SK-N-MC (cell line): ENCODE measurements around the gene MYO15A.

Experiments used
- DNase-seq: peaks from one replicate; pipeline ENCODE4 v3.0.0-alpha.2; 2011; ENCODE audit warnings: low read depth, low spot score
- H3K27ac ChIP-seq: fragments of 200-600 bp; sonication (generic); 2 replicates; pipeline ENCODE4 v1.5.1; 2016; ENCODE audit warnings: mixed run types
- H3K36me3 ChIP-seq: fragments of 200-600 bp; sonication (generic); 2 replicates; pipeline ENCODE4 v1.6.1; 2017; ENCODE audit warnings: antibody characterized with exemption, low read length, mixed read lengths; ENCODE audit not compliant: insufficient read depth
- H3K4me3 ChIP-seq: fragments of 200-600 bp; sonication (generic); 2 replicates; pipeline ENCODE4 v1.5.1; 2016
- H3K9ac ChIP-seq: fragments of 200-600 bp; sonication (generic); 2 replicates; pipeline ENCODE4 v1.8.0; 2017; ENCODE audit warnings: mixed run types, mixed read lengths; ENCODE audit not compliant: insufficient read length
- H3K9me3 ChIP-seq: fragments of 200-600 bp; sonication (generic); 2 replicates; pipeline ENCODE4 v1.6.1; 2017; ENCODE audit warnings: low read depth, mild to moderate bottlenecking, antibody characterized with exemption, low read length, moderate library complexity, mixed read lengths
- EZH2 ChIP-seq: fragments of 200-600 bp; sonication (generic); IDR thresholded peaks from one replicate; pipeline ENCODE4 v1.6.1; 2017; ENCODE audit warnings: antibody characterized with exemption
- FOXP2 ChIP-seq: optimal IDR thresholded peaks from 2 replicates; pipeline ENCODE3; 2011; ENCODE audit warnings: mild to moderate bottlenecking, moderate library complexity; ENCODE audit not compliant: insufficient read depth; ENCODE audit errors: extremely low read length, control extremely low read depth
- POLR2AphosphoS5 ChIP-seq: IDR thresholded peaks from 2 replicates; pipeline ENCODE4 v1.6.1; 2012; ENCODE audit warnings: mild to moderate bottlenecking, low read depth, low read length, borderline replicate concordance

Gene MYO15A

DNA sequence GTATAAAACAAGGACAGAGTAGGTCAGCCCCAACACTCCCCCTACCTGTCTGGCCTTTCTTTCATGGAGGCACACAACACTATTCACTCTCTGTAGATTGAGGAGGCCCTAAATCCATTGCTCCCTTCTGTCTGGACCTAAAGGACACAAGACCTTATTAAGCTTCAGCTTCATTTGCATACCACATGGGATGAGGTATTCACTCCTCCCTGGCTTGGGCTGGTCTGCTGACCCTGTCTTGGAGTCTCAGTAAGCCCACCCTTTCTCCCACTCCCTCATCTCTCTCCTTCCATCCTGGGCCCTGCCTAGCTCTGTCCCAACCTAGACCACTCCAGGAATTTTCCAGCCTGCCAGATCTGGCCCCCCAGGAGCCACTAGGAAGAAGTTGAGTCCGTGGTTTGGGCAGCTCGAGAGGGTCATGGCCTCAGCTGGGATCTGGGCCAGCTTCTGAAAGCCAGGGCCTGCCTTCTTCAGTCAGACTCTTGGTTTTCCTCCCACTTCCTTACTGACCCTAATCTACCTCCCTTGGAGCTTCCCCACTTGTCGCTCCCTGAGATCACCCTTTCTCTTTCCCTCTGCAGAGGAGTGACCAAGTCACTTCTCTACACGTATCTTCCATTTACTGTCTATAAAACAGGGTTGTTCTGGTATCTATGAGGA lies 110.3 kb downstream of the MYO15A start:
- no peak overlapping the region for H3K9ac ChIP-seq
- no peak overlapping the region for H3K27ac ChIP-seq
- H3K4me3 ChIP-seq: no peak overlapping the region
- TF ChIP-seq EZH2: no peak
- no peak for TF ChIP-seq FOXP2
- no peak for TF ChIP-seq POLR2AphosphoS5
- no peaks in the 10 kb centered on the region for H3K9me3 ChIP-seq
- H3K36me3 ChIP-seq: no peaks in the 10 kb centered on the region
- no peak for DNase-seq

GRCh38 chr17:18224053-18224386 lies 115.5 kb downstream of the MYO15A start:
- no peak overlapping the region for H3K4me3 ChIP-seq
- no peak overlapping the region for H3K27ac ChIP-seq
- no peaks in the 10 kb centered on the region for H3K36me3 ChIP-seq
- no peak for DNase-seq
- no peaks in the 10 kb centered on the region for H3K9me3 ChIP-seq
- H3K9ac ChIP-seq: no peak overlapping the region
- no peak for TF ChIP-seq EZH2
- TF ChIP-seq FOXP2: no peak
- TF ChIP-seq POLR2AphosphoS5: no peak

DNA sequence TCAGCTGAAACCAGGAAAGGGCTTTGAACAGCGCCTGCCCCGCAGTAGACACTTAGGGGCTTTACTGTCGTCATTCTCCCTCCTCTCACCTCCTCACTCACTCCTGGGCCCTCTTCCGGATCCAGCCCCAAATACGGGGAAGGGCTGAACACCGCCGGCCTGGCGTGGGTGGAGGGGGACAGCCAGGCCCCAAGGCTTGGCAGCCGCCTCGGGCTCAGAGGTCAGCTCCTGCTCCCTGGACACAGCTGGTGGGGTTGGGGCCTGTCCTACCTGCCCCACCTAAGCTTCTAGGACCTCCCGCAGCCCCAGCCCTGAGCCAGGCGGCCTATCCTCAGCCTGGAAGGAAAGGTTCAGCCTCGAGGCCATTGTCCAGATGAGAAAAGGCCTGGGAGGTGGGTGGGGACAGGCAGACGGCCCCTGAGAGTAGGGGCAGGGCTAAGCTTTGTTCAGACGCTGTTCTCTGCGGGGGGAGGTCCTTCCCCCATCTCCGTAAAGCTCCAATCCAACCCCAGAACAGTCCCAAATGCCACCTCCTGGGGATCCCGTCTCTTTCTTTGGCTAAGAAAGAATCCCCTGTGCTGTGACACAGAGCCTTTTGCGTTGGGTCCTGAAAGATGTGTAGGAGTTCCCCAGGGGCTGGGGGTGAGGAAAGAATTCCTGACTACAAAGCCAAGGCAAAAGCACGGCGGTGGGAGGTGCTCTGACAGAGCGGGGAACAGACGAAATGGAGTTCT lies 116.0 kb downstream of the MYO15A start:
- no peaks in the 10 kb centered on the region for H3K36me3 ChIP-seq
- H3K9ac ChIP-seq: peak overlapping the region; percentile 53
- peak overlapping the region; percentile 77 for H3K4me3 ChIP-seq
- H3K9me3 ChIP-seq: no peaks in the 10 kb centered on the region
- DNase-seq: no peak
- no peak for TF ChIP-seq EZH2
- TF ChIP-seq FOXP2: no peak
- TF ChIP-seq POLR2AphosphoS5: no peak
- H3K27ac ChIP-seq: 0 out of 2 replicates have a peak overlapping the region, but pooled peaks have one; percentile 6

GRCh38 chr17:18225121-18225641 lies 116.6 kb downstream of the MYO15A start, which contains the start of gene LLGL1:
Gene LLGL1 (plus strand): TSS chr17:18225635. CDS start chr17:18225683, 48 bp downstream.
- TF ChIP-seq EZH2 (no peak), FOXP2 (no peak), POLR2AphosphoS5 (no peak)
- no peak for DNase-seq
- Histone ChIP-seq H3K9ac (peak within 1 kb of the TSS; percentile 79), H3K9me3 (no peaks in the 10 kb centered on the region), H3K27ac (0 out of 2 replicates have a peak within 1 kb of the TSS, but pooled peaks have one; percentile 6), H3K4me3 (peak within 1 kb of the TSS; percentile 92), H3K36me3 (no peaks in the 10 kb centered on the region)

GRCh38 chr17:18225642-18226283 lies 117.2 kb downstream of the MYO15A start:
- Histone ChIP-seq H3K36me3 (no peaks in the 10 kb centered on the region), H3K27ac (no peak overlapping the region), H3K9me3 (no peaks in the 10 kb centered on the region), H3K4me3 (peak overlapping the region; percentile 92), H3K9ac (peak overlapping the region; percentile 79)
- TF ChIP-seq EZH2 (no peak), FOXP2 (no peak), POLR2AphosphoS5 (no peak)
- DNase-seq: no peak

GRCh38 chr17:18226284-18226945 lies 117.9 kb downstream of the MYO15A start:
- TF ChIP-seq EZH2: no peak
- no peak for TF ChIP-seq POLR2AphosphoS5
- TF ChIP-seq FOXP2: no peak
- no peaks in the 10 kb centered on the region for H3K36me3 ChIP-seq
- H3K4me3 ChIP-seq: peak overlapping the region; percentile 92
- no peaks in the 10 kb centered on the region for H3K9me3 ChIP-seq
- DNase-seq: no peak
- no peak overlapping the region for H3K27ac ChIP-seq
- H3K9ac ChIP-seq: peak overlapping the region; percentile 79

DNA sequence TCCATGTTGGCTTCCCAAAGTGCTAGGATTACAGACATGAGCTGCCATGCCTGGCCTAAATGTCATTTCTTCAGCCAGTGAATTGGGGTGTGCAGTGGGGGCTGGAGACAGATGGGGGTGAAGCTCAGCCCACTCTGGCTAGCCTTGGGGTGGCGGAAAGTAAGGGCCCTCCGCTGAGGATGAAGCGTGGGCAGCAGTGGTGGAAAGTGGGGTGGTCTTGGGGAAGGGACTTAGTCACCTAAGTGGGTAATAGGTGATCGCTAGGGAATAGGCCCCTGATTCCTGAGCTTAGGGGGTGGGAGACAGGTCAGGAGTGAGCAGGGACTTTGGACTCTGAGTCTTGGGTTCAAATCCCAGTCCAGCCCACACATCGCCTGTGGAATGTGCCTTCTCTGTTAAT lies 119.1 kb downstream of the MYO15A start:
- no peak overlapping the region for H3K27ac ChIP-seq
- no peaks in the 10 kb centered on the region for H3K9me3 ChIP-seq
- H3K4me3 ChIP-seq: no peak overlapping the region
- H3K9ac ChIP-seq: no peak overlapping the region
- H3K36me3 ChIP-seq: no peaks in the 10 kb centered on the region
- TF ChIP-seq FOXP2: no peak
- no peak for TF ChIP-seq EZH2
- TF ChIP-seq POLR2AphosphoS5: no peak
- no peak for DNase-seq

DNA sequence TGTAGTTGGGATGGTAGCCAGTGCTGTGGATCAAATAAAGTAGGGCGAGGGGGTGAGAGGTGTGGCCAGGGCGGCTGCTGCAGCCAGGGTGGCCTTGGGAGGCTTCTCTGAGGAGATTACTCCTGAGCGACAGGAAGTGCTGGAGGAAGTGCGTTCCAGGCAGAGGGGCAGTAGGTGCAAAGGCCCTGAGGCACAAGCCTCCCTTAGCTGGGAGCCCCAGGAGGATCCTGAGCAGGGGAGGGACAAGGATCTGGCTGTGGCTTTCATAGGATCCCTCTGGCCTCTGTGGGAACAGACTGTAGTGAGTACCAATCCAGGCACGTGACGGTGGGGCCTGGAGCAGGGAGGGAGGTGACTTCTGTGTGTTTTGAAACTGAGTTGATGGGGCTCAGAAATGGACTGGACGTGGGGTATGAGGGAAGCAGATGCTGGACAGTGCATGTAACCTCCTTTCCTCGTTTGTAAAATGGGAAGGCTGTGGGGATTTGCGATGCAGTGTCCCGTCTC lies 119.7 kb downstream of the MYO15A start:
- no peak for DNase-seq
- no peaks in the 10 kb centered on the region for H3K36me3 ChIP-seq
- H3K4me3 ChIP-seq: no peak overlapping the region
- TF ChIP-seq FOXP2 (no peak), POLR2AphosphoS5 (no peak), EZH2 (no peak)
- no peaks in the 10 kb centered on the region for H3K9me3 ChIP-seq
- no peak overlapping the region for H3K27ac ChIP-seq
- H3K9ac ChIP-seq: no peak overlapping the region
